Parathyroid adenoma (tissue), 2 donors: ENCODE measurements around the gene GAS6.

Source experiments
- H2AFZ ChIP-seq: fragments of 300-600 bp; sonication (generic); one replicate; pipeline ENCODE4 v1.7.0; 2017; ENCODE audit warnings: antibody characterized with exemption, mild to moderate bottlenecking
- H3K27ac ChIP-seq: fragments of 300-600 bp; sonication (generic); one replicate; pipeline ENCODE4 v1.7.0; 2017
- H3K27me3 ChIP-seq: fragments of 300-600 bp; sonication (generic); one replicate; pipeline ENCODE4 v1.7.0; 2017; ENCODE audit warnings: low read length; ENCODE audit not compliant: control insufficient read depth, insufficient read depth
- H3K36me3 ChIP-seq: fragments of 300-600 bp; sonication (generic); one replicate; pipeline ENCODE4 v1.7.0; 2017; ENCODE audit warnings: low read length; ENCODE audit not compliant: control insufficient read depth, insufficient read depth
- H3K4me1 ChIP-seq: fragments of 300-600 bp; sonication (generic); one replicate; pipeline ENCODE4 v1.7.0; 2017; ENCODE audit warnings: control low read depth
- H3K4me2 ChIP-seq: fragments of 300-600 bp; sonication (generic); one replicate; pipeline ENCODE4 v1.7.0; 2017; ENCODE audit warnings: low read length
- H3K4me3 ChIP-seq: fragments of 300-600 bp; sonication (generic); one replicate; pipeline ENCODE4 v1.7.0; 2017; ENCODE audit warnings: low read depth, low read length
- H3K79me2 ChIP-seq: fragments of 300-600 bp; sonication (generic); one replicate; pipeline ENCODE4 v1.7.0; 2017; ENCODE audit warnings: control low read depth
- H3K9ac ChIP-seq: fragments of 300-600 bp; sonication (generic); one replicate; pipeline ENCODE4 v1.7.0; 2017; ENCODE audit warnings: mild to moderate bottlenecking
- H3K9me3 ChIP-seq: fragments of 300-600 bp; sonication (generic); one replicate; pipeline ENCODE4 v1.7.0; 2017; ENCODE audit warnings: low read length; ENCODE audit not compliant: control insufficient read depth
- CTCF ChIP-seq: fragments of 300-600 bp; sonication (generic); IDR thresholded peaks from one replicate; pipeline ENCODE4 v1.7.0; 2017; ENCODE audit warnings: antibody characterized with exemption, mild to moderate bottlenecking
- donor health status: primary hyperparathyroidism.

The GAS6 gene

GRCh38 chr13:113810640-113811039 is 53.2 kb downstream of the GAS6 start:
- Histone ChIP-seq H3K27ac (no peak overlapping the region), H3K4me1 (no peaks in the 10 kb centered on the region), H3K9ac (no peak overlapping the region), H3K79me2 (no peaks in the 10 kb centered on the region), H3K9me3 (no peaks in the 10 kb centered on the region), H3K4me3 (no peak overlapping the region), H2AFZ (no peak overlapping the region), H3K27me3 (no peaks in the 10 kb centered on the region), H3K4me2 (no peak overlapping the region), H3K36me3 (no peaks in the 10 kb centered on the region)
- TF ChIP-seq CTCF: no peak

GRCh38 chr13:113809934-113810333 is 53.9 kb downstream of the GAS6 start:
- Histone ChIP-seq H3K27me3 (no peaks in the 10 kb centered on the region), H3K9me3 (no peaks in the 10 kb centered on the region), H3K4me2 (no peak overlapping the region), H3K36me3 (no peaks in the 10 kb centered on the region), H3K4me1 (no peaks in the 10 kb centered on the region), H3K9ac (no peak overlapping the region), H3K4me3 (no peak overlapping the region), H3K27ac (no peak overlapping the region), H2AFZ (no peak overlapping the region), H3K79me2 (no peaks in the 10 kb centered on the region)
- no peak for TF ChIP-seq CTCF

DNA sequence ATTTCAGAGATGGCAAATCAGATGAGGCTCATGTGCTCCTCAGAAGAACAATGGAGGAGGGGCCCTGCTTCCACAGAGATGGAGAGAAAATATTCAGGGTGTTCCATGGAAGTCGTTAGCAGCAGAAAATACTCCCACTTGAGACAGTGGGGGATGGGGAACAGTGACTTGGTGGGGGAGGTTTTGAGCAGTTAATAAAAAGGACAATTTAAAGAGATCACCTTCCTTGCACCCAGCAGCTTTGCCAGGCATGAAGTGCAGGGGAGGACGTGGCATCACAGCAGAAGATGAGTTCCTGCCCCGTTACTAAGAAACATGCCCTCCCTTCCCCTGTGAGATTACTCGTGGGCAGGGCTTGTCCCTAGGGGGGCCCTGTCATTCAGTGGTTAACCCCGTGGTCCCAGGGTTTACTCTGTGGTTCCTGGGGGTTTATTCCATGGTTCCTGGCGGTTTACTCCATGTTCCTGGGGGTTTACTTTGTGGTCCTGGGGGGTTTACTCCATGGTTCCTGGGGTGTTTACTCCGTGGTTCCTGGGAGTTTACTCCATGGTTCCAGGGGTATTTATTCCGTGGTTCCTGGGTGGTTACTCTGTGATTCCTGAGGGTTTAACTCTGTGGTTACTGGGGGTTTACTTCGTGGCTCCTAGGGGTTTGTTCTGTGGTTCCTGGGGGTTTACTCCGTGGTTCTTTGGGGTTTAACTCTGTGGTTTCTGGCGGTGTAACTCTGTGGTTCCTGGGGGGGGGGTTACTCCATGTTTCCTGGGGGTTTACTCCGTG is 55.6 kb downstream of the GAS6 start:
- no peaks in the 10 kb centered on the region for H3K79me2 ChIP-seq
- no peaks in the 10 kb centered on the region for H3K9me3 ChIP-seq
- no peaks in the 10 kb centered on the region for H3K36me3 ChIP-seq
- no peaks in the 10 kb centered on the region for H3K4me1 ChIP-seq
- H3K27ac ChIP-seq: no peak overlapping the region
- no peaks in the 10 kb centered on the region for H3K27me3 ChIP-seq
- no peak overlapping the region for H2AFZ ChIP-seq
- H3K4me3 ChIP-seq: no peak overlapping the region
- H3K9ac ChIP-seq: no peak overlapping the region
- TF ChIP-seq CTCF: no peak
- H3K4me2 ChIP-seq: no peak overlapping the region

- H3K4me2 ChIP-seq: no peak overlapping the region
- TF ChIP-seq CTCF: no peak
- no peaks in the 10 kb centered on the region for H3K4me1 ChIP-seq
- no peaks in the 10 kb centered on the region for H3K79me2 ChIP-seq
- no peaks in the 10 kb centered on the region for H3K27me3 ChIP-seq
- no peak overlapping the region for H2AFZ ChIP-seq
- no peak overlapping the region for H3K4me3 ChIP-seq
- no peak overlapping the region for H3K9ac ChIP-seq
- no peaks in the 10 kb centered on the region for H3K36me3 ChIP-seq
- H3K9me3 ChIP-seq: no peaks in the 10 kb centered on the region
- no peak overlapping the region for H3K27ac ChIP-seq
Observed at GRCh38 chr13:113806526-113806925, 57.4 kb downstream of the GAS6 start.

GRCh38 chr13:113806104-113806471 is 57.8 kb downstream of the GAS6 start:
- Histone ChIP-seq H3K4me2 (no peak overlapping the region), H3K79me2 (no peaks in the 10 kb centered on the region), H2AFZ (no peak overlapping the region), H3K36me3 (no peaks in the 10 kb centered on the region), H3K9ac (no peak overlapping the region), H3K27me3 (no peaks in the 10 kb centered on the region), H3K9me3 (no peaks in the 10 kb centered on the region), H3K27ac (no peak overlapping the region), H3K4me1 (no peaks in the 10 kb centered on the region), H3K4me3 (no peak overlapping the region)
- TF ChIP-seq CTCF: no peak
